Heart left ventricle (tissue), 16 donors: Measurements from ENCODE around the gene NFASC. TPM values are rescaled to one million over a fixed set of nuclear protein-coding genes. Genes with fewer than 3 reads are reported as not detected.

Experiments
- ATAC-seq, 4 donors: fragments of 200-7000 bp; cut with Tn5 transposase; one replicate each; pipeline ENCODE4 v1.9.1; 2020 to 2022; ENCODE audit warnings: moderate library complexity in 4 of 4, mild to moderate bottlenecking in 3 of 4, moderate number of reproducible peaks in 1 of 4
- DNase-seq, 5 donors: peaks; one replicate each; pipeline ENCODE4 v3.0.0-alpha.2; 2020
- H3K27ac ChIP-seq, 12 donors: fragments of 200-600 bp; sonication (generic) in 4 of 12; one replicate each; pipeline versions ENCODE4 v1.5.0 to v1.8.0; 2016 to 2022; ENCODE audit warnings: mild to moderate bottlenecking in 2 of 12
- H3K27me3 ChIP-seq, 9 donors: fragments of 200-600 bp; sonication (generic) in 2 of 9; one replicate each; pipeline versions ENCODE4 v1.5.1 to v1.8.0; 2016 to 2022; ENCODE audit warnings: mild to moderate bottlenecking in 3 of 9
- H3K36me3 ChIP-seq, 9 donors: fragments of 200-600 bp; sonication (generic) in 2 of 9; one replicate each; pipeline versions ENCODE4 v1.5.0 to v1.8.0; 2018 to 2022; ENCODE audit warnings: mild to moderate bottlenecking in 2 of 9
- H3K4me1 ChIP-seq, 12 donors: fragments of 200-600 bp; sonication (generic) in 4 of 12; one replicate each; pipeline versions ENCODE4 v1.5.0 to v1.8.0; 2016 to 2022; ENCODE audit warnings: mild to moderate bottlenecking in 3 of 12
- H3K4me3 ChIP-seq, 12 donors: fragments of 200-600 bp; sonication (generic) in 4 of 12; one replicate each; pipeline versions ENCODE4 v1.5.0 to v1.8.0; 2017 to 2022; ENCODE audit warnings: mild to moderate bottlenecking in 9 of 12, moderate library complexity in 4 of 12
- H3K9me3 ChIP-seq, 12 donors: fragments of 200-600 bp; sonication (generic) in 4 of 12; one replicate each; pipeline versions ENCODE4 v1.5.0 to v1.8.0; 2016 to 2022; ENCODE audit warnings: mild to moderate bottlenecking in 1 of 12
- POLR2A ChIP-seq, 2 donors: fragments of 450-650 bp; IDR thresholded peaks; one replicate each; pipeline ENCODE4 v1.6.1; 2017; ENCODE audit warnings: antibody characterized with exemption in 2 of 2, mild to moderate bottlenecking in 2 of 2, moderate library complexity in 2 of 2
- WGBS, 4 donors: extraction: QIAGEN DNeasy Blood & Tissue Kit in 2 of 4; methylation state at CpG; one replicate each; pipeline versions ENCODE4 v1.1.5 to v1.1.7; 2013 to 2018; 5-methylcytosine and 5-hydroxymethylcytosine counted together
- intact Hi-C, 10 donors: fragments of 100-400 bp; cut with DNase I; formaldehyde crosslinking; loops; one replicate each; pipeline versions ENCODE4 v1.11.1 to v1.14.2; 2022
- polyA plus RNA-seq, 2 donors: library from polyadenylated mRNA; stranded (reverse); fragments of 200-250 nt; gene quantifications; one replicate each; pipeline ENCODE4 v1.2.3, GENCODE V29; 2013
- total RNA-seq, 9 donors: library from RNA; depleted of rRNA in 2 of 9; stranded (reverse); fragments of >200 nt in 2 of 9; fragmentation: NEBNext Ultra II Directional in 3 of 9; extraction: Animal tissue kit (Norgen Biotek cat#: 25700) in 3 of 9; gene quantifications; one replicate each; pipeline versions ENCODE4 v1.1.0 to v1.2.4, GENCODE V29; 2016 to 2023
- TF ChIP-seq, protein P1 (sequence below), 12 donors: fragments of 200-600 bp; sonication (generic) in 4 of 12; IDR thresholded peaks; one replicate each; pipeline versions ENCODE4 v1.5.0 to v1.8.0; 2018 to 2022; ENCODE audit warnings: antibody characterized with exemption in 12 of 12, mild to moderate bottlenecking in 5 of 12
- donor health status: ischemic (EF 13 %, LVEDD 7.1; RV severe dilation, severe dysfunction).
- donor health status: healthy with polysubstance abuse.
- donor health status: DM: no; HTN: yes; CAD: no.
- donor health status: DM: no; HTN: no; CAD: no.
- donor health status: ischemic (EF 25% LVEDD 6.9; RV normal size, moderate dysfunction).
- donor health status: ischemic (EF 25% LVEDD 5.7; RV mildly dilated, moderate dysfunction).
- donor health status: healthy.
- donor health status: DM: yes; HTN: yes; CAD: no.
- donor health status: ischemic (EF 35%, LVEDD 5.7; RV mildly dilated, moderate dysfunction).
- donor health status: nonischemic (EF 11% LVEDD 7.7; RV severe dilation, severe dysfunction).
- donor health status: DM: yes; HTN: yes; CAD: no.
- donor health status: PGD.
- donor health status: ischemic (EF 29% LVEDD 5.4; RV normal size, mild dysfunction).
- donor health status: nonischemic (EF 23%, LVEDD 6.1; RV moderate dilation, normal function).

Gene NFASC
- total and polyA plus RNA-seq, 11 donors, result 2.5 to 14.6 (median 10.3) TPM

DNA sequence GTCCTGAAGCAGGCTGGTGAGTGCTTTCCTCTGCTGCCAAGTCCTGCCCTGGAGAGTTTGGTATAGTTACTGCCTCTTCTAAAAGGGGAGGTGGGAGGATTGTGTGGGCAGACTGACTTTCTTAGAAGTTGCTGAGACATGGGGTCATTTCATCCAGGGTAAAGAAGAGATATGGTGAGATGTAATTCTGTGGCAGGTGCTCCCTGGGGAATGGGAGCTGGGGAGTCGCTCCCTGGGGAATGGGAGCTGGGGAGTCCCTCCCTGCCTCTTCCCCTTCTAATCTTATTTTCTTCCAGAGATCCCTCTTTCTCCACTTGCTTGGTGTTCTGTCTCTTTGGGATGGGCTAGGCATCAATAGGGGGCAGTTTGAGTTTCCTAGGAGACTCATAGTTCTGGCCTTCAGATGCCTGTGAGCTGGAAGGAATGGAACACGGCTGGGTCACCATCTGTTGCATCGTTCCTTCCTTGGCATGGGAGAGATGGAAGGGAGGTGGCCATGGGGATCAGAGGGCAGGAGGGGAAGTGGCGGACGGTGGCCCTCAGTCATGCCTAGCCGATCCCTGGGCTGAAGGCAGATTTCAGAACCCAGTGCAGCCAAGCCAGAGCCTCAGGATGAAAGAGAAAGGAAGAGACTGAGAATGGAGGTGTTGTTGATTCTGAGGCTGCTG is 59.0 kb downstream of the NFASC start:
- no peak overlapping the region for H3K27ac ChIP-seq
- H3K4me1 ChIP-seq, result peaks cover 0 to 20% (median 4%) of the 10 kb centered on the region in 12 donors
- WGBS, 4 donors, result 73 to 78% (median 77%) methylated on average over 6 of the region's 6 CpGs
- no peaks in the 10 kb centered on the region for H3K9me3 ChIP-seq
- no peak overlapping the region for H3K4me3 ChIP-seq
- H3K27me3 ChIP-seq, result peaks cover 0 to 12% (median 0%) of the 10 kb centered on the region in 9 donors
- no peaks in the 10 kb centered on the region for H3K36me3 ChIP-seq
- no peak for DNase-seq
- TF ChIP-seq, protein P1, sequence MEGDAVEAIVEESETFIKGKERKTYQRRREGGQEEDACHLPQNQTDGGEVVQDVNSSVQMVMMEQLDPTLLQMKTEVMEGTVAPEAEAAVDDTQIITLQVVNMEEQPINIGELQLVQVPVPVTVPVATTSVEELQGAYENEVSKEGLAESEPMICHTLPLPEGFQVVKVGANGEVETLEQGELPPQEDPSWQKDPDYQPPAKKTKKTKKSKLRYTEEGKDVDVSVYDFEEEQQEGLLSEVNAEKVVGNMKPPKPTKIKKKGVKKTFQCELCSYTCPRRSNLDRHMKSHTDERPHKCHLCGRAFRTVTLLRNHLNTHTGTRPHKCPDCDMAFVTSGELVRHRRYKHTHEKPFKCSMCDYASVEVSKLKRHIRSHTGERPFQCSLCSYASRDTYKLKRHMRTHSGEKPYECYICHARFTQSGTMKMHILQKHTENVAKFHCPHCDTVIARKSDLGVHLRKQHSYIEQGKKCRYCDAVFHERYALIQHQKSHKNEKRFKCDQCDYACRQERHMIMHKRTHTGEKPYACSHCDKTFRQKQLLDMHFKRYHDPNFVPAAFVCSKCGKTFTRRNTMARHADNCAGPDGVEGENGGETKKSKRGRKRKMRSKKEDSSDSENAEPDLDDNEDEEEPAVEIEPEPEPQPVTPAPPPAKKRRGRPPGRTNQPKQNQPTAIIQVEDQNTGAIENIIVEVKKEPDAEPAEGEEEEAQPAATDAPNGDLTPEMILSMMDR (IDR thresholded peaks at IDR 0.05), result no peak
- no peak for TF ChIP-seq POLR2A (IDR thresholded peaks at IDR 0.05)
- intact Hi-C loops, result loop anchor here in 3 of 10 donors (5.0 to 10.0 kb wide), 3 partner anchors 37 to 365 kb away; no protein-coding TSS in a partner anchor
- ATAC-seq, result no peak

DNA sequence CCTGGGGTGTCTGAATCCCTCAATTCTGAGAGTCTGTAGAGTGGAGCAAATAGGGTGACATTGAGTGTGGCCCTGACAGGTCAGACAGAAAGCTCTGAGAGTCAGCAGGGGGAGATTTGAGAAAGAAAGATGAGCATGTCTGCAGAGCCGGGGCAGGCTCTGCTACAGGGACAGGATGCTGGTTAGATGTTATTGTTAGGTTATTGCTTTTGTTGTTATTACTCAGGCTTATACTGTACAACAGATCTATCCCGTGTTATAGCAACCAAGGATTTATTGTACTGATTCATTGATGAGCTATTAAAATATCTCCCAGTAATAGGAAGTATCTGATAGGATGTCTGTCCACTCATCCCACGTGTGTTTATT is 59.5 kb downstream of the NFASC start:
- H3K4me1 ChIP-seq, result peaks cover 0 to 20% (median under 1%) of the 10 kb centered on the region in 12 donors
- H3K4me3 ChIP-seq, result no peak overlapping the region
- ATAC-seq (no peak), DNase-seq (no peak)
- no peaks in the 10 kb centered on the region for H3K36me3 ChIP-seq
- peak overlapping the region in 1 of 12 donors; percentile 3 for H3K27ac ChIP-seq
- intact Hi-C loops, result loop anchor here in 2 of 10 donors (10.0 kb wide), 2 partner anchors 355 to 365 kb away; no protein-coding TSS in a partner anchor
- peaks cover 0 to 12% (median 0%) of the 10 kb centered on the region in 9 donors for H3K27me3 ChIP-seq
- no peak for TF ChIP-seq POLR2A (IDR thresholded peaks at IDR 0.05)
- TF ChIP-seq, protein P1 (IDR thresholded peaks at IDR 0.05), result no peak
- WGBS, 4 donors, result 79 to 90% (median 82%) methylated on average over 3 of the region's 3 CpGs
- no peaks in the 10 kb centered on the region for H3K9me3 ChIP-seq

DNA sequence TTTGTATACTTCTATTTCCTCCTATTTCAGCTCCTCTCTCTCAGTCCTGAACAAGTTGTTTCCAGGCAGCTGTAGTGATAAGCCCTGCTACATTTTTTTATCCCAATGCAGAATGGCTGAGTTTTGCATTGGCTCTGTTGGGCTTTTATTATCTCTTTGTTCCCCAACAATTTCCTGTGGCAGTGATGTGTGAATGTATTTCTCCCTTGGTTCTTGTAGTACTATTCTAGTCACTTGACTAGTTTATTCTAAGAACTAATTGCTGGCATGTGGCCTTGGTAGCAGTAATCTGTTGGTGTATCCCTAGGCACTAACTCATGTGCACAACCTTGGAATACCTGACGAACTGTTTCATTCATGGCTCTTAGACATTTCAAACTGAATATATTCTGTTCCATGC is 60.7 kb downstream of the NFASC start:
- Histone ChIP-seq H3K4me3 (no peak overlapping the region), H3K36me3 (no peaks in the 10 kb centered on the region), H3K27ac (no peak overlapping the region), H3K9me3 (no peaks in the 10 kb centered on the region), H3K27me3 (peaks cover 0 to 12% (median 0%) of the 10 kb centered on the region in 9 donors), H3K4me1 (peaks cover 0 to 17% (median 0%) of the 10 kb centered on the region in 12 donors)
- ATAC-seq (peak; percentile 26 to 68 (median 50)), DNase-seq (no peak)
- TF ChIP-seq, protein P1 (IDR thresholded peaks at IDR 0.05), result no peak
- no peak for TF ChIP-seq POLR2A (IDR thresholded peaks at IDR 0.05)
- intact Hi-C loops, result loop anchor here in 2 of 10 donors (10.0 kb wide), 2 partner anchors 357 to 367 kb away; no protein-coding TSS in a partner anchor
- WGBS, 4 donors, result 22 to 52% (median 36%) methylated on average over 1 of the region's 1 CpG

DNA sequence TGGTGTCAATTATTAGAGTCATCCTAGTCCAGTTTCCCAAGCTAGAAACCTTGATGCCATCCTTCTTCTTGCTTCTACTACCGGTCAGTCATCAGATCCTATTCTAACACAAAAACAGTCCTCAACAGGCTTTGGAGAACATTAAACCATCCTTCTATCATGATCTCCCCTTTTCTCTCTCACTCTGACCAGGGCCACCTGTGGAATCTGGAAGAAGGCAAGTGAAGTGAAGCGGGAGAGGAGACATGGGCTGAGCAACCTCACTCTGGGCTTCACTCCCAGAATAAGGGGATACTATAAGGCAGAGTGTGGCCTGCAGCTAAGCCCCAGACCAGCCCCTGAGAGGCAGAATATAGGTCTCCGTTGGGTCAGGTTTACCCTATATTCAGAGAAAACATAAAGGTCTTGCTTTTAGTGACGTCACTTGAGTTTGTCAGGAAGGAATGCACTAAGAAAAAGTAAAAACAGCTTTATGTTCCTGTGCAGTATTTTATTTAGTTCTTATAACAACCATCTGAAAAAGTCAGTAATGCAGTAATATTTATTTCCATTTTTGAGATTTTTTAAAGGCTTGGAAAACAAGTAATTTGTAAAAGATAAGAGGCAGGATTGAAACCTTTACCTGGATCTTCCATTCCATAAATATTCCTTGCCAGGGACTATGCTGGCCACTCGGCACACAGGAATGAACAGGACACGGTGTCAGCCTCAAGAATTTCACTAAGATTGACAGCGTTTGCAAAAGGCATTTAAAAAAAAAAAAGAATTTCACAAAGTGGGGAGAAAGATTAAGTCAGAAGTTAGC is 61.3 kb downstream of the NFASC start:
- no peak for TF ChIP-seq POLR2A (IDR thresholded peaks at IDR 0.05)
- TF ChIP-seq, protein P1 (IDR thresholded peaks at IDR 0.05), result no peak
- Histone ChIP-seq H3K27me3 (peaks cover 0 to 9% (median 0%) of the 10 kb centered on the region in 9 donors), H3K4me1 (peaks cover 0 to 17% (median 0%) of the 10 kb centered on the region in 12 donors), H3K36me3 (no peaks in the 10 kb centered on the region), H3K9me3 (no peaks in the 10 kb centered on the region), H3K4me3 (no peak overlapping the region), H3K27ac (no peak overlapping the region)
- ATAC-seq, result no peak
- intact Hi-C loops, result loop anchor here in 2 of 10 donors (10.0 kb wide), 2 partner anchors 357 to 367 kb away; no protein-coding TSS in a partner anchor
- DNase-seq, result no peak
- 87 to 91% (median 90%) methylated on average over 7 of the region's 7 CpGs for WGBS, 4 donors
